SK-N-SH (cell line): ENCODE measurements around the gene SV2A. TPM values are rescaled to one million over a fixed set of nuclear protein-coding genes. Genes with fewer than 3 reads are reported as not detected.

Source experiments
- CTCF ChIA-PET: fragments of 300-600, 350-600 bp; formaldehyde crosslinking; extraction: SDS; loops from one replicate; lab custom pipeline; 2021; lab: Yijun Ruan, JAX
- POLR2A ChIA-PET: fragments of 350-600 bp; sonication (Branson Sonifier 250); formaldehyde crosslinking; extraction: SDS; loops from one replicate; lab custom pipeline; 2020; ENCODE audit warnings: antibody characterized with exemption, inconsistent platforms; lab: Yijun Ruan, JAX
- DNase-seq: peaks from one replicate; pipeline ENCODE4 v3.0.0; 2012
- H2AFZ ChIP-seq: fragments of 200-600 bp; sonication (generic); 2 replicates; pipeline ENCODE4 v1.8.1; 2016; ENCODE audit warnings: antibody characterized with exemption, mild to moderate bottlenecking, low read depth
- H3F3A ChIP-seq: fragments of 200-600 bp; sonication (generic); replicated peaks from 2 replicates; pipeline ENCODE3; 2016; ENCODE audit warnings: antibody characterized with exemption, mild to moderate bottlenecking; ENCODE audit not compliant: insufficient read depth
- H3K27ac ChIP-seq, 2 experiments: fragments of 200-500 bp in 1 of 2; fragments of 200-600 bp in 1 of 2; sonication (Bioruptor generic) in 1 of 2; sonication (generic), shearing (Covaris generic) in 1 of 2; 2 replicates each; pipeline versions ENCODE4 v1.5.1 to v1.6.1; 2014 to 2016; ENCODE audit warnings: low read depth in 2 of 2, inconsistent platforms in 1 of 2, low read length in 1 of 2, mild to moderate bottlenecking in 1 of 2, mixed read lengths in 1 of 2
- H3K27me3 ChIP-seq: fragments of 200-600 bp; sonication (generic), shearing (Covaris generic); 2 replicates; pipeline ENCODE4 v1.6.1; 2016; ENCODE audit warnings: mixed run types; ENCODE audit not compliant: insufficient read depth
- H3K36me3 ChIP-seq, 2 experiments: fragments of 200-500 bp in 1 of 2; fragments of 200-600 bp in 1 of 2; sonication (Bioruptor generic) in 1 of 2; sonication (generic) in 1 of 2; replicated peaks in 1 of 2; 2 replicates each; pipeline versions ENCODE3 to v1.5.1; 2014 to 2016; ENCODE audit warnings: low read length in 1 of 2, mild to moderate bottlenecking in 1 of 2; ENCODE audit not compliant: insufficient read depth in 2 of 2, control insufficient read depth in 1 of 2
- H3K4me1 ChIP-seq, 2 experiments: fragments of 200-500 bp in 1 of 2; fragments of 200-600 bp in 1 of 2; sonication (Bioruptor generic) in 1 of 2; sonication (generic), shearing (Covaris generic) in 1 of 2; 2 replicates each; pipeline versions ENCODE4 v1.5.1 to v1.6.1; 2014 to 2016; ENCODE audit warnings: low read depth in 1 of 2, low read length in 1 of 2, mixed run types in 1 of 2; ENCODE audit not compliant: insufficient read depth in 2 of 2, control insufficient read depth in 1 of 2
- H3K4me2 ChIP-seq: fragments of 200-600 bp; sonication (generic), shearing (Covaris generic); 2 replicates; pipeline ENCODE4 v1.6.1; 2017; ENCODE audit warnings: mixed run types
- H3K4me3 ChIP-seq, 2 experiments: fragments of 200-500 bp in 1 of 2; fragments of 200-600 bp in 1 of 2; sonication (Bioruptor generic) in 1 of 2; sonication (generic), shearing (Covaris generic) in 1 of 2; 2 replicates each; pipeline versions ENCODE4 v1.5.1 to v1.8.1; 2014 to 2016; ENCODE audit warnings: low read depth in 2 of 2, inconsistent platforms in 1 of 2, low read length in 1 of 2, mild to moderate bottlenecking in 1 of 2, mixed read lengths in 1 of 2, moderate library complexity in 1 of 2
- H3K79me2 ChIP-seq: fragments of 200-600 bp; sonication (generic); 2 replicates; pipeline ENCODE4 v1.8.1; 2017; ENCODE audit warnings: mild to moderate bottlenecking; ENCODE audit not compliant: insufficient read depth
- H3K9ac ChIP-seq: fragments of 200-600 bp; sonication (generic); 2 replicates; pipeline ENCODE4 v1.6.1; 2017; ENCODE audit warnings: mixed run types
- H3K9me2 ChIP-seq: fragments of 200-600 bp; sonication (generic); 2 replicates; pipeline ENCODE4 v1.6.1; 2017; ENCODE audit warnings: mixed run types
- H3K9me3 ChIP-seq: fragments of 200-600 bp; sonication (generic); 2 replicates; pipeline ENCODE4 v1.6.1; 2017; ENCODE audit warnings: mixed run types, mild to moderate bottlenecking, moderate library complexity
- H4K20me1 ChIP-seq: fragments of 200-600 bp; sonication (generic); 2 replicates; pipeline ENCODE4 v1.6.1; 2017; ENCODE audit warnings: mild to moderate bottlenecking, mixed run types; ENCODE audit not compliant: insufficient read depth
- CHD2 ChIP-seq: fragments of 150-350 bp; IDR thresholded peaks from 2 replicates; pipeline ENCODE4 v1.6.1; 2018; ENCODE audit warnings: low read length; ENCODE audit not compliant: partially characterized antibody
- CTCF ChIP-seq: fragments of 200-600 bp; sonication (generic); IDR thresholded peaks from 2 replicates; pipeline ENCODE4 v1.6.1; 2017; ENCODE audit warnings: antibody characterized with exemption, mild to moderate bottlenecking, moderate library complexity
- EP300 ChIP-seq, 2 experiments: IDR thresholded peaks; 2 replicates each; pipeline versions ENCODE4 v1.4.0 to v1.6.1; 2012; ENCODE audit warnings: borderline replicate concordance in 1 of 2, low read depth in 1 of 2, low read length in 1 of 2
- FOSL2 ChIP-seq: IDR thresholded peaks from 2 replicates; pipeline ENCODE4 v1.4.0; 2012; ENCODE audit warnings: low read depth, mild to moderate bottlenecking, moderate library complexity, borderline replicate concordance
- FOXM1 ChIP-seq: IDR thresholded peaks from 2 replicates; pipeline ENCODE4 v1.4.0; 2012; ENCODE audit warnings: low read depth, mild to moderate bottlenecking
- IRF3 ChIP-seq: fragments of 150-350 bp; IDR thresholded peaks from 2 replicates; pipeline ENCODE4 v1.6.1; 2016; ENCODE audit warnings: mild to moderate bottlenecking, low read depth, low read length
- JUND ChIP-seq: IDR thresholded peaks from 2 replicates; pipeline ENCODE4 v1.4.0; 2012
- RAD21 ChIP-seq: IDR thresholded peaks from 2 replicates; pipeline ENCODE4 v1.6.1; 2012; ENCODE audit warnings: mild to moderate bottlenecking, low read length
- RCOR1 ChIP-seq: fragments of 150-350 bp; IDR thresholded peaks from 2 replicates; pipeline ENCODE4 v1.6.1; 2017; ENCODE audit warnings: antibody characterized with exemption, low read length
- RFX5 ChIP-seq: IDR thresholded peaks from 2 replicates; pipeline ENCODE4 v1.6.1; 2012; ENCODE audit warnings: mild to moderate bottlenecking, improper control_type of control experiment, low read length
- RXRA ChIP-seq: IDR thresholded peaks from 2 replicates; pipeline ENCODE4 v1.4.0; 2012; ENCODE audit warnings: low read depth, mild to moderate bottlenecking, borderline replicate concordance
- SMC3 ChIP-seq: IDR thresholded peaks from 2 replicates; pipeline ENCODE4 v1.6.1; 2012; ENCODE audit warnings: low read depth, low read length, improper control_type of control experiment
- TCF12 ChIP-seq: IDR thresholded peaks from 2 replicates; pipeline ENCODE4 v1.4.0; 2012
- YY1 ChIP-seq: IDR thresholded peaks from 2 replicates; pipeline ENCODE4 v1.4.0; 2012; ENCODE audit warnings: low read depth, mild to moderate bottlenecking
- WGBS: methylation state at CpG from one replicate; pipeline ENCODE4 v1.1.6; 2017; ENCODE audit warnings: low lambda C conversion rate; 5-methylcytosine and 5-hydroxymethylcytosine counted together
- polyA plus RNA-seq, 3 experiments: library from polyadenylated mRNA; depleted of rRNA; stranded (reverse); fragments of >200 nt; gene quantifications; 2 replicates each; pipeline ENCODE4 v1.2.3, GENCODE V29; 2012
- TF ChIP-seq, protein P1 (sequence below): IDR thresholded peaks from 2 replicates; pipeline ENCODE4 v1.6.1; 2012; ENCODE audit warnings: mild to moderate bottlenecking, low read depth, low read length, moderate library complexity
- TF ChIP-seq, protein P2 (sequence below): IDR thresholded peaks from 2 replicates; pipeline ENCODE4 v1.4.0; 2012; ENCODE audit warnings: low read depth, borderline replicate concordance
- TF ChIP-seq, protein P3 (sequence below): fragments of 150-350 bp; IDR thresholded peaks from 2 replicates; pipeline ENCODE4 v1.6.1; 2017; ENCODE audit warnings: antibody characterized with exemption, low read length, low read depth, borderline replicate concordance

The SV2A gene
- polyA plus RNA-seq, 1 of the 3 experiments (the other 2 are of a cell fraction), result 22.7 TPM

GRCh38 chr1:149967041-149967440 lies 49.4 kb upstream of the SV2A start:
- Histone ChIP-seq H3K9ac (no peak overlapping the region), H3K36me3 (peaks cover 62 to 69% of the 10 kb centered on the region in 2 experiments), H3K27ac (no peak overlapping the region), H3K79me2 (no peaks in the 10 kb centered on the region), H3K4me3 (no peak overlapping the region), H3F3A (peaks cover 26% of the 10 kb centered on the region), H3K27me3 (no peaks in the 10 kb centered on the region), H3K4me1 (0 out of 4 replicates have a peak, but pooled peaks cover 0 to 3% of the 10 kb centered on the region in 2 experiments), H3K9me2 (no peaks in the 10 kb centered on the region), H3K4me2 (no peak overlapping the region), H4K20me1 (no peaks in the 10 kb centered on the region), H3K9me3 (no peaks in the 10 kb centered on the region), H2AFZ (no peak overlapping the region)
- no peak for DNase-seq
- WGBS, result 97% methylated on average over 2 of the region's 3 CpGs
- ChIA-PET POLR2A (no interaction called here), CTCF (no interaction called here)
- no peak for TF ChIP-seq RFX5
- no peak for TF ChIP-seq RCOR1
- TF ChIP-seq, protein P1, sequence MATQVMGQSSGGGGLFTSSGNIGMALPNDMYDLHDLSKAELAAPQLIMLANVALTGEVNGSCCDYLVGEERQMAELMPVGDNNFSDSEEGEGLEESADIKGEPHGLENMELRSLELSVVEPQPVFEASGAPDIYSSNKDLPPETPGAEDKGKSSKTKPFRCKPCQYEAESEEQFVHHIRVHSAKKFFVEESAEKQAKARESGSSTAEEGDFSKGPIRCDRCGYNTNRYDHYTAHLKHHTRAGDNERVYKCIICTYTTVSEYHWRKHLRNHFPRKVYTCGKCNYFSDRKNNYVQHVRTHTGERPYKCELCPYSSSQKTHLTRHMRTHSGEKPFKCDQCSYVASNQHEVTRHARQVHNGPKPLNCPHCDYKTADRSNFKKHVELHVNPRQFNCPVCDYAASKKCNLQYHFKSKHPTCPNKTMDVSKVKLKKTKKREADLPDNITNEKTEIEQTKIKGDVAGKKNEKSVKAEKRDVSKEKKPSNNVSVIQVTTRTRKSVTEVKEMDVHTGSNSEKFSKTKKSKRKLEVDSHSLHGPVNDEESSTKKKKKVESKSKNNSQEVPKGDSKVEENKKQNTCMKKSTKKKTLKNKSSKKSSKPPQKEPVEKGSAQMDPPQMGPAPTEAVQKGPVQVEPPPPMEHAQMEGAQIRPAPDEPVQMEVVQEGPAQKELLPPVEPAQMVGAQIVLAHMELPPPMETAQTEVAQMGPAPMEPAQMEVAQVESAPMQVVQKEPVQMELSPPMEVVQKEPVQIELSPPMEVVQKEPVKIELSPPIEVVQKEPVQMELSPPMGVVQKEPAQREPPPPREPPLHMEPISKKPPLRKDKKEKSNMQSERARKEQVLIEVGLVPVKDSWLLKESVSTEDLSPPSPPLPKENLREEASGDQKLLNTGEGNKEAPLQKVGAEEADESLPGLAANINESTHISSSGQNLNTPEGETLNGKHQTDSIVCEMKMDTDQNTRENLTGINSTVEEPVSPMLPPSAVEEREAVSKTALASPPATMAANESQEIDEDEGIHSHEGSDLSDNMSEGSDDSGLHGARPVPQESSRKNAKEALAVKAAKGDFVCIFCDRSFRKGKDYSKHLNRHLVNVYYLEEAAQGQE, result no peak
- TF ChIP-seq CHD2, result no peak
- TF ChIP-seq IRF3, result no peak
- no peak for TF ChIP-seq CTCF
- TF ChIP-seq FOXM1, result no peak
- no peak for TF ChIP-seq RXRA
- no peak for TF ChIP-seq RAD21
- TF ChIP-seq TCF12, result no peak
- no peak for TF ChIP-seq SMC3
- TF ChIP-seq YY1, result no peak
- TF ChIP-seq EP300 (IDR thresholded peaks at IDR 0.05; ENCODE audit: borderline replicate concordance in 1 of 2, low read depth in 1 of 2, low read length in 1 of 2), result no peak
- TF ChIP-seq FOSL2, result no peak
- TF ChIP-seq, protein P2, sequence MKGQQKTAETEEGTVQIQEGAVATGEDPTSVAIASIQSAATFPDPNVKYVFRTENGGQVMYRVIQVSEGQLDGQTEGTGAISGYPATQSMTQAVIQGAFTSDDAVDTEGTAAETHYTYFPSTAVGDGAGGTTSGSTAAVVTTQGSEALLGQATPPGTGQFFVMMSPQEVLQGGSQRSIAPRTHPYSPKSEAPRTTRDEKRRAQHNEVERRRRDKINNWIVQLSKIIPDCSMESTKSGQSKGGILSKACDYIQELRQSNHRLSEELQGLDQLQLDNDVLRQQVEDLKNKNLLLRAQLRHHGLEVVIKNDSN, result no peak
- TF ChIP-seq, protein P3, sequence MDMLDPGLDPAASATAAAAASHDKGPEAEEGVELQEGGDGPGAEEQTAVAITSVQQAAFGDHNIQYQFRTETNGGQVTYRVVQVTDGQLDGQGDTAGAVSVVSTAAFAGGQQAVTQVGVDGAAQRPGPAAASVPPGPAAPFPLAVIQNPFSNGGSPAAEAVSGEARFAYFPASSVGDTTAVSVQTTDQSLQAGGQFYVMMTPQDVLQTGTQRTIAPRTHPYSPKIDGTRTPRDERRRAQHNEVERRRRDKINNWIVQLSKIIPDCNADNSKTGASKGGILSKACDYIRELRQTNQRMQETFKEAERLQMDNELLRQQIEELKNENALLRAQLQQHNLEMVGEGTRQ, result no peak
- no peak for TF ChIP-seq JUND
